CD4-positive, alpha-beta T cell treated with Interleukin-15 for 1 hour (primary cell): ENCODE results near the gene ESPN.
"Not testable (repeated sequence)": the region's sequence is repeated elsewhere in the genome, so short reads cannot be mapped to it uniquely, and the experiment has no call there.

Source experiments
- DNase-seq: peaks from one replicate; pipeline ENCODE4 v3.0.0-alpha.2; 2020

Gene ESPN

GRCh38 chr1:6428453-6428852 is 3.9 kb downstream of the ESPN start:
- not testable (repeated sequence) for DNase-seq

DNA sequence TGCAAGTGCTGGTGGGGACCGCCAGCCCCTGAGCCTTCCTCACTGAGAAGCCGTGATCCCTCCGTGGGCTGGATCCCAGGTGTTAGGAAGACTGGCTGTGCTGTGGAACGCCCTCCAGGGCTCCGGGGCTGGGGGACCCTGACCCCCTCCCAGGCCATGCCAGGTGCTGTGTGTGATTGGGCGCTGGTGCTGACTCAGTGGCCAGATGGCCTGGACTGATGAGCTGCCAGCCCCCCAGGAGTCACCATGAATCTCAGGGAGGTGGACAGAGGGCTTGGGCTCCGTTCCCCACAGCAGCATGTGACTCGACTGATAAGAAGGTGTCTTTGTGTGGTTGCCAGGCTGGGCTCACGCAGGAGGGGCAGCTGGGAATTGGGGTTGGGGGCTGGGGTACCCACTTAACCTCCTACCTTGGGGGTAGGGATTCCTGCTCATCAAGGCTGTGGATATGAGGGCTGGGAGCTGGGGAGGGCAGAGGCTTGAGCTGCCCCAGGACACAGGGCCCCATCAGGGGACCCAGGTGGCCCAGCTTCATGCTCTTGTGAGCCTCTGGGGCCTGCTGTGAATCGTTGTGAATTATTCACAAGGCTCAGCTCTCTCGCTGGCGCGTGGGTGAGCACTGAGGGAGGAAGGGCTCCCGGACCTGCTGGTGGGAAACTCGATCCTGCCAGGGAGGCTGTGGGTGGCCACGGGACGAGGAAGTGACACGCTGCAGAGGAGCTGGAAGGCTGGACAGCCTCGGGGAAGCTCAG is 5.3 kb downstream of the ESPN start:
- DNase-seq = not testable (repeated sequence)

GRCh38 chr1:6431645-6432579 is 7.3 kb downstream of the ESPN start:
- not testable (repeated sequence) for DNase-seq

- DNase-seq = no peak
Measured at GRCh38 chr1:6434186-6434585, 9.6 kb downstream of the ESPN start.

- no peak for DNase-seq
Measured at GRCh38 chr1:6435129-6435528, 10.6 kb downstream of the ESPN start.

GRCh38 chr1:6435547-6435946 is 11.0 kb downstream of the ESPN start:
- no peak for DNase-seq

GRCh38 chr1:6436277-6436676 is 11.7 kb downstream of the ESPN start:
- not testable (repeated sequence) for DNase-seq

- not testable (repeated sequence) for DNase-seq
Measured at GRCh38 chr1:6437012-6437700, 12.6 kb downstream of the ESPN start.

GRCh38 chr1:6438047-6438525 is 13.5 kb downstream of the ESPN start:
- DNase-seq = peak; percentile 68

DNA sequence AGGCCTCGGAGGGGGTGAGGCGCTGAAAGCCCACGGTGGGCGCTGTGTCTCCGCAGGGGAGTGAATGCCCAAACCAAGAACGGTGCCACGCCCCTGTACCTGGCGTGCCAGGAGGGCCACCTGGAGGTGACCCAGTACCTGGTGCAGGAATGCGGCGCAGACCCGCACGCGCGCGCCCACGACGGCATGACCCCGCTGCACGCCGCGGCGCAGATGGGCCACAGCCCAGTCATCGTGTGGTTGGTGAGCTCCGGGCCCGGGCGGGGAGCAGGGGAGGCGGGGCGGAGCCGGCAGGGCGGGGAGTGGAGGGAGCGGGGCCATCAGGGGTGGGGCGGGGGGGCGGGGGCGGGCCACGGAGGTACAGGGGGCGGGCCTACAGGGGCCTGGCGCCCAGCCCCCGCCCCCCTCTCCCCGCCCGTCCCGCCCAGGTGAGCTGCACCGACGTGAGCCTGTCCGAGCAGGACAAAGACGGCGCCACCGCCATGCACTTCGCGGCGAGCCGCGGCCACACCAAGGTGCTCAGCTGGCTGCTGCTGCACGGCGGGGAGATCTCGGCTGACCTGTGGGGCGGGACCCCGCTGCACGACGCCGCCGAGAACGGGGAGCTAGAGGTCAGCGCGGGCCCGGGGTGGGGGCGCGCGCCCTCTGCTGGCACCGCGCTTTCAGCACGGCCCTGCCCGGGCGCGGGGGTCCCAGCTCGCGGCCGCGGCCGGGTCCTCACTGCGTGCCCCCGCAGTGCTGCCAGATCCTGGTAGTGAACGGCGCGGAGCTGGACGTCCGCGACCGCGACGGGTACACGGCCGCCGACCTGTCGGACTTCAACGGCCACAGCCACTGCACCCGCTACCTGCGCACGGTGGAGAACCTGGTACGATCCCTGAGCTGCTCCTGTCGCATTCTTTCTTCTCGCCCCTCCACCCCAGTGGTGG is 15.9 kb downstream of the ESPN start:
- peak; percentile 78 for DNase-seq

DNA sequence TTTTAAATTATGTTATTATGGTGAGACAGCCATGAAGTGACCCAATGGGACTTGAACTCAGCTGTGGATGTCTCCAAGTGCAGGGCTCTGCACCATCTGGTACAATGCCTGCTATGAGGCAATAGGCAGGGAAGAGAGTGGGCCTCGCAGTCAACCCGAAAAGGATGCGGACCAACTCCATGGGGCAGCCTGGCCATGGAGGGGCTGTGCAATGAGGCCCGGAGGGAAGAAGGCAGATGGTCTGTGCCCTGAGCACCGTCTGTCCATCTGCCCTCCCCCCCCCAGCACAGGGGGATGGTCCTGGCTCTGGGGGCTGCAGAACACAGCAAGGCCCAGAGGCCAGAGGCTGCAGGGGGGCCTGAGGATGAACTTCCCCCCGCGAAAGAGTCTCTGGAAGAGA is 17.0 kb downstream of the ESPN start:
- DNase-seq = no peak

DNA sequence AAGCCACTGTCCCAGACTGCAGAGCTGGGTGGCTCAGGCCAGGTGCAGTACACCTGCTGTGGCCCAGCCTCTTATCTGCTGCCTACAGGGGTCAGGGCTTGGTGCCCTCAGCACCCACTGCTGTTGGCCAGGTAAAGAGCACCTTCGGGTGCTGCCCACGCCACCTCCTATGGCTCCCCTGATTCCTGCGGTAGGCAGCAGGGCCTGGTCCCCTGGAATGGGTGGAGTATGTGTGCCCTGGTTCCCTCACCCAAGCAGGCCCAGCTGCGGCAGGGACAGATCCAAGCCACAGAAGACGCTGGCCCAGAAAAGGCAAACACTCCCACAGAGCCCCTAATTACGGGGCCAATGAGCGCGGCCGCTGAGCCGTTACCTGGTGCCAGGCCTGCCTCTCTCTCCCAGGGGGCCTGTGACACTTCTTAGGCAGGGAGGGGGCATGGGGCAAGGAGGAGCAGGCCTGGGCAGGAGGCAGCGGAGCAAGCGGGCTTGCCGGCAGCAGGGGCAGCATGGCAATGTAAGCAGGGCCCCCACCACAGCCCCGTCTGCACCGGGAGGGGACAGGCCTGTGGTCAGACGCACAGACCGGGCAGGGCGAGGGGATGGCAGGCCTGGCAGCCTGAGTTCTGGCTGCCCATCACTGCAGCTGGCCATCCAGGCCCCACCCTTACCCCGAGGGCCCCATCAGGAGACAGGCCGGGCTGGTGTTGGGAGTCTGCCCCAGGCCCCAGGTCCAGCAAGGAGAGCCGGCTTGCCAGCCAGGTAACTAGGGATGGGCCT is 19.0 kb downstream of the ESPN start:
- no peak for DNase-seq

GRCh38 chr1:6444377-6444776 is 19.8 kb downstream of the ESPN start:
- DNase-seq = no peak

GRCh38 chr1:6445062-6445763 is 20.6 kb downstream of the ESPN start:
- no peak for DNase-seq

GRCh38 chr1:6445929-6446328 is 21.4 kb downstream of the ESPN start:
- DNase-seq = not testable (repeated sequence)

- DNase-seq = no peak
Measured at GRCh38 chr1:6446665-6447015, 22.1 kb downstream of the ESPN start.

DNA sequence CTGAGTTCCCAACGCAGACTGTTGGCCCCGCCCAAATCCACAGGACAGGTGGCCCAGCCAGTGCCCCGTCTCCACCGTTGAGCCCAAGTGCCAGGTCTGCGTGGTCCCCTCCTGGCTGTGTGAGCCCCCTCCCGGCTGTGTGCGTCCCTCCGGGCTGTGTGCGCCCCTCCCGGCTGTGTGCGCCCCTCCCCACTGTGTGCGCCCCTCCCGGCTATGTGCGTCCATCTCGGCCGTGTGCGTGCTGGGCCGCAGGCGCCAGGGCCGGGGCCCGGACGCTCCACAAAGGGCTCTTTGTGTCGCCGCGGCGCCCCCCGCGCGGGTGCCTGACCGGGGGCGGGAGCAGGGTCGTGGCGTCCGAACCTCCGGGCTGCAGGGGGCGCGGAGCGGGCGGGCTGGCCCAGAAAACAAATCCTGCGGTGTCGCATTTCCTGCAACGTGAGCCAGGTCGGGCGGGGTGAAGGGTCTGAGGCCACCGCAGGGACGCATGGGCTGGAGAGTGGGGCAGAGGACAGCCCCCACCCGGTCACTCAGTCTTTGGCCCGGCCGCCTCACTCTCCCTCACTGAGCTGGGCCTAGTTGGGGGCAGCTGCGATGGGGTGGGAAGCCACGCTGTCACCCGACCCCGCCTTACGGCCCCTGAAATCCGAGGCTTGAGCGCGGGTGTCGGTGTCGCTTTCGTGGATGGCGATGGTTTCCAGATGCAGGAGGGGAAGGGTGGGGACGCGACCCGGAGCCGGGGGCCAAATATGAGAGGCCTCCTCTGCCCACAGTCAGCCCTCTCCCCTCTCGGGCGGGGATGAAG is 22.6 kb downstream of the ESPN start:
- no peak for DNase-seq

- DNase-seq = peak; percentile 67
Measured at GRCh38 chr1:6447818-6448748, 23.5 kb downstream of the ESPN start.
